ENCODE measurements around the gene ADGRG3.

- no peak for TF ChIP-seq POLR2A (IDR thresholded peaks at IDR 0.05; ENCODE audit: extremely low read depth, insufficient read length)
- TF ChIP-seq CTCF (IDR thresholded peaks at IDR 0.05; ENCODE audit: low read depth, low read length) = no peak
- no peak for TF ChIP-seq MAX (IDR thresholded peaks at IDR 0.05; ENCODE audit: low read depth, low read length)
- no peak for TF ChIP-seq MYC (IDR thresholded peaks at IDR 0.05; ENCODE audit: low read depth, low read length)
Observed at GRCh38 chr16:57725151-57725550, 57.0 kb downstream of the ADGRG3 start.
